Activated naive CD8-positive, alpha-beta T cell treated with anti-CD3 and anti-CD28 coated beads, Interleukin-2, amount 50 U/mL, for 16 hours (primary cell): Measurements from ENCODE around the gene RBM19.
"Not testable (repeated sequence)": the region's sequence is repeated elsewhere in the genome, so short reads cannot be mapped to it uniquely, and the experiment has no call there.

Experiments
- DNase-seq: peaks from one replicate; pipeline ENCODE4 v3.0.0-alpha.2; 2020; ENCODE audit warnings: low read depth, low spot score

Gene RBM19

DNA sequence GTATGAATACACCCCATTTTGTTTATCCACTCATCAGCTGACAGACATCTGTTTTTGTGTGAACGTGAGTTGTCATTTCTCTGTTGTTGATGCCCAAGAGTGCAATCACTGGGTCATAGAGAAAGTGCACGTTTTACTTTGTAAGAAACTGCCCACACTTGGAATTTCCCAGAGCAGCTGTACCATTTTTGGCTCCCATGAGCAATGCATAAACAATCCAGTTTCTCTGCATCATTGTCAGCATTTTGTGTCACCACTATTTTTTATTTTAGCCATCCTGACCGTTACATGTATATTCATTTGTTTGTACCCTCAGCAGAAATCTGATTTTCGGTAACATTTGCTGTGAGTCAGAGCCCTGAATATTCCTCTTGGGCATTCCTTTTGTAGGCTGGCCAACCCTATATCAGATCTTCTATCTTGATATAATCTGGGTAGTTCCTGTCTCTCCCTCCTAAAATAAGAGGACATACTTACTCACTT, 62.7 kb downstream of the RBM19 start:
- no peak for DNase-seq

GRCh38 chr12:113901319-113901718, 64.8 kb downstream of the RBM19 start:
- not testable (repeated sequence) for DNase-seq

DNA sequence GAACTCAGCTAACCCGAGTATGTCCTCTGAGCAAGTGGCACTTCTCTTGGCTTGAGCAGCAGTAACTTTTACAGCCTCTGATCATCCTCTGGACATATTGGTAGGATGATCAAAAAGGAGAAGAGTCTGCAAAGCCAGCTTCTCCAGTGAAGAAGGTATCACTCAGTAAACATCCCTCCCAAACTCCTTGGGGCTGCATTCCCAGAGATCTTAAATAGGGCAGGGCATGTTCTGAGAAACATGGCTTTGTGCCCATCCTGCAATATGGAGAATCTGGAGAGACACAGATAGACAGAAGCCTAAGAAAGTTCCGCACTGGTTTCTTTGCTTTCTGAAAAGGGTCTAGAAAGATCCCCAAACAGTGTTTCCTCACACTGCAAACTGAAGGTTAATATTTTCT, 65.4 kb downstream of the RBM19 start:
- no peak for DNase-seq

DNA sequence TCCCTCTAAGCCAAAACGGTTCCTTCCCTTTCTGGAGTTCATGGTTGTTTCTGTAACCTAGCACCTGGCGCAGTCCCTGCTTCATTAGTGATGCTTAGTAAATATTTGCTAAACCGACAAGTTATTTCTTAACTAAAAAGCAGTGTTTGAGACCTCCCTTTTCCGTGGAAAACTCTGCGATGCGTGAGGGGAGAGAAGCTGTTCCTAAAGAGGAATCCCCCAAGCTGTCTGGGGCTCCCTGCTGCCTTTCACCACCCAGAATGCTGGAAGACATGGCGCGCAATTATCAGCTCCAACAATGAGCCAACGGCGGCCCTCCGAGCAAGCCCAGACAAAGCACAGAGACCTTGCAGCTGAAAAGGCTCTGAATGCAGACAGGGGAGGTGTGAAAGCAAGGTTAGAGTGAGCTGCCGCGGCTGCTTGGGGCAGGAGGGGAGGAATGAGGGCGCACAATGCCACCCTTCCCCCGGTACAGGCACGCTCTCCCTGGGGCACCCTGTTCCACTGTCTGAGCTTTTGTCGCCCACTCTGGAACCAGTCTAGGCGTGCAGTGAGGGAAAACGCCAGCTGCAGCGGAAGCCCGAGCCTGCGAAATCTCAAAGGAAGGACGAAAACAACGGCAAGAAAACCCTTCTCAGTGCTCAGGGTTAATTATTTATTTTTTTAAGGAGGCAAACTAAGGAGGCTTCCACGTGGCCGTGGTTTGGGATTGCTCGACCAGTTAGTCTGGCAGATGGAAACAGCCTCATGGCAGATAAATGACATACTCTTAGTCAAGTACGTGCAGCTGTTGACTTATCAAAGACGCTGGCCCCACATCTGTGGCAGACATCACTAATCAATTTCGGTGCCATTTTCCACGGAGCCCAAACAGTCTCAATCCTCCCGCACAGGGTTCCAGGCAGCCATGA, 66.3 kb downstream of the RBM19 start:
- no peak for DNase-seq

DNA sequence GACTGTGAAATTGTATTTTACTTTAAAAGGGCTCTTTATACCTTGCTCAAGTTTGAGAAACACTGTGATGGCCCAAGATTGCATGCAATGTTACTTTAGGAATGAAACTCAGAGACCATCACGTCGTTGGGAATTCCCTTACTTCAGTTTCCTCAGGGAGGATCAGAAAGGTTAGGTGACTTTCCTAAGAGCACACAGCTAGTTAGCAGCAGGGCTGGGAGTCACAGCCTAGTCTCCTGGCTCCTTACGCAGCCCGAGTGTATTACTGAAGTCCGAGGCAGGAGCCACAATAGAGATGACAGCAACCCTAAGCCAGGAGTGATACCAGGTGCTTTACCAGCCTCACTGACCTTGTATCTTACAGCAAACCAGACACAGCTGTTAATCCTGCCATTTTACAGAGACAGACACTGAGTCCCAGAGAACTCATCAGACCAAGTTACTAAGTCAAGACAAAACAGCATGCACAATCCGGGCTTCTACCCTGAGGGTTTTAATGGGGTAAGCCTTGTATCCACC, 67.0 kb downstream of the RBM19 start:
- no peak for DNase-seq

DNA sequence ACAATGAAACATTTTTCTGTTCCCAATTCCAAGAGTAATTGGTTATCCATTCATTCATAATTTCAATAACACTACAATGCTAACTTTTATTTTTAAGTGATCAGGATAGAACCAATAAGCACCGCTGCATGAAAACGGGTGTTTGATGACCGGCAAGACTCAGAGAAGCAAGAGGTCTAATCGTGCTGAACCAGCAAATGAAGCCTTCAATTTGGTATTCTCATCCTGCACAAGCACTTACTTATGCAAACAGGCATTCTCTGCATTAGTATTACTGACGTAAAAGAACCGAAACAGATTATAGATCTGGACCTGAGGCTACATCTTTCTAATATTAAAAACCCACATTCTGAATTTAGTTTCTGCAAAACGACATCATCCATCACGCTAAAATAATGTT, 67.7 kb downstream of the RBM19 start:
- DNase-seq, result no peak

DNA sequence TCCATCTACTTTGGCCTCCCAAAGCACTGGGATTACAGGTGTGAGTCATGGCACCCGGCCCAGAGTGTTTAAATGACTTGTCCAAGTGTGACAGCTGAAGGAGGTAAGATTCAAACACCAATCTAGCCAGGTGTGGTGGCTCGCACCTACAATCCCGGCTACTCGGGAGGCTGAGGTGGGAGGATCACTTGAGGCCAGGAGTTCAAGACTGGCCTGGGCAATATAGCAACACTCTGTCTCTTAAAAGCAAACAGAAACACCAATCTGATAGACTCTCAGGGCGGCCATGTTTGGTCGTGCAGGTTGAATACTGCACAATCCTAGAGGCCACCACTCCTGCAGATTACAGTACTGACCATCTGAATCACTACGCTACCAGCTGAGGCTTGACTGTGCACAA, 68.7 kb downstream of the RBM19 start:
- no peak for DNase-seq

GRCh38 chr12:113896841-113897240, 69.3 kb downstream of the RBM19 start:
- no peak for DNase-seq

- no peak for DNase-seq
These were observed 69.9 kb downstream of the RBM19 start for GRCh38 chr12:113896194-113896593.

DNA sequence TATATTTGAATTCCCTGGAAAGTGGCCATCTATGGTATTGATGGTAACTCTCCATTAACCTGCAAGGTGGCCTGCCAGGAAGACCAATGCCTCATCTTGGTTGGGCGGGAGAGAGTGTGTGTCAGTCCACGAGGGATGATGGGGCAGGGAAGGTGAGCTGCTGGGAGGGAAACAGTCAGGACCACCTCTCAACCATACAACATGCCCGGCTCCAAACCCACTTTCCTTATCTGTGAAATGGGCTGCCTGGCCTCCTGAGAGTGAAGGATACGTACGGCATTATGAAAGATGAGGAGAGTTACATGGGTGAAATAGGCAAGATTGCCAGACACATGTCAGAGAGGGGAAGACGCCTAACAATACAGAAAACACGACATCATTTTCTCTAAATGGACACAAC, 70.9 kb downstream of the RBM19 start:
- DNase-seq, result no peak

GRCh38 chr12:113894697-113895096, 71.4 kb downstream of the RBM19 start:
- no peak for DNase-seq

GRCh38 chr12:113893221-113893620, 72.9 kb downstream of the RBM19 start:
- DNase-seq, result no peak

- DNase-seq, result no peak
These were observed 73.6 kb downstream of the RBM19 start for GRCh38 chr12:113892556-113892955.

GRCh38 chr12:113891739-113892520, 74.2 kb downstream of the RBM19 start:
- no peak for DNase-seq

DNA sequence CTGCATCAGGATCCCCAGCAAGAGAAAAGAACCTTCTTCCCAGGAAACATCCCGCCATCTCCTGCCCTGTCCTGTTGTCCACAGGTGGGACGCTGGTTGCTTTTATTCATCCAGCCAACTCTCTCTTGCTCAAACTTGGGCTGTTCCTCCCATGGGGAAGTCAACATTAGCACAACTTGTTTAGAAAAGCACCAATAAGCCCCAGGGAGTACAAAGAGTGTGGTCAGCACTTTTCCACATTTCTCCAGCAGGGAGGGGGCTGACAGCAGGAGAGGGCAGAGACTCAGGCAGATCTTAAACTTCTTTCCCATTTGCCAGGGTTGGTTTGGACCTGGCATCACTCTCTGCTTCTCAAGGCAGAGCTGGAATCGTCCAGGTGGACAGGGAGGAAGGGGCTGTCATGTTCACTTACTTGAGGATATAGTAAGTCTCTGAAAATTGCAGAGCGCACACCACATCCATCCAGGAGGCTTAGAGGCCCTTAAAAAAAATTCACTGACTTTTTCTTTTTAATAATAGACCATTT, 74.9 kb downstream of the RBM19 start:
- DNase-seq, result no peak

GRCh38 chr12:113889891-113890581, 76.1 kb downstream of the RBM19 start:
- DNase-seq, result no peak

DNA sequence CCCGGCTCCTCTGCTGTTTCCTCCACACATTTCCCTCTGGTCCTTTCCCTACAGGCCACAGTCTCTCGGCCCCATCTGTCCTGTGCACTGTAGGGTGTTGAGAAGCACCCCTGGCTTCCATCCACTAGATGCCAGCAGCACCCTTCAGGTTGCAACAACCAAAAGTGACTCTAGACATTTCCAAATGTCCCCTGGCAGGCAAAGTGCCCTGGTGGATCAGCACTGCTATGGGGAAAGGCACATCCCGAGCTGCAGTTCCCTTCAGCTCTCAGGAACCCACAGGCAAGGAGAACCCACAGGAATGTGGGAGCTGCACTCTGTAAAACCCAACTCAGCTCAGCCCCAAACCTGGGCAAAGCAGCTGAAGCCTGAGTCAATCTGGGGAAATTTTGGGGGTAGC, 77.0 kb downstream of the RBM19 start:
- DNase-seq, result no peak

DNA sequence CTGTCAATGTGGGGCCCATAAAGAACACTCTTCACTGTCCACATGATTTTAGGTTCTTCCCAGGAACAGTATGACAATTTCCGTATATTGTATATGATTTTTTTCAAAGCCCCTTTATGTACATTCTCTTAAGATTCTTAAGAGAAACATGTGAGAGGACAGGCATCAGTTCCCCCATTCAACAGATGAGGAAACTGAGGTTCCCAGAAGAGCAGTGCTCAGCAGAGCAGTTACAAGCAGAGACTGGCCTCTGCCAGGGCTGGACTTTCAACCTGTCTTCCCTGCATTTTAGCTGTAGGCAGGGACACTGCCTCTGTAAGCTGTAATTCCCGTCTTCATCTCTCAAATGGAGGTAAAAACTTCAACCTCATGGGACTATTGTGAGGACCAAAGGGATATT, 77.7 kb downstream of the RBM19 start:
- DNase-seq, result no peak

DNA sequence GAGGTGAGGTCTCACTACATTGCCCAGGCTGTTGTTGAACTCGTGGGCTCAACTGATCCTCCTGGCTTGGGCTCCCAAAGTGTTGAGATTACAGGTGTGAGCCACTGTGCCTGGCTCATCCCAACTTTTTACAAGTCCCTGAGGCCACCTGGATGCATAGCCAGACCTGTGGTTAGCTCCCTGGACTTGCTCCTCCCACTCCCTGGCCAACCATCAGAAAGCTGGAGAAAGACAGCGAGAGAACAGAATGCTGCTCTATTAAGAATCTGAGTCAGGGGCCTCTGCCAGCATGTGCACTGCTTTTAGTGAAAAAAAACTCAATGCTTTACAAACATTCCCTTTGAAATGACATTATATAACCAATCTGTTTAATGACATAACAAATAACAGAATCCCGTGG, 78.2 kb downstream of the RBM19 start:
- no peak for DNase-seq

DNA sequence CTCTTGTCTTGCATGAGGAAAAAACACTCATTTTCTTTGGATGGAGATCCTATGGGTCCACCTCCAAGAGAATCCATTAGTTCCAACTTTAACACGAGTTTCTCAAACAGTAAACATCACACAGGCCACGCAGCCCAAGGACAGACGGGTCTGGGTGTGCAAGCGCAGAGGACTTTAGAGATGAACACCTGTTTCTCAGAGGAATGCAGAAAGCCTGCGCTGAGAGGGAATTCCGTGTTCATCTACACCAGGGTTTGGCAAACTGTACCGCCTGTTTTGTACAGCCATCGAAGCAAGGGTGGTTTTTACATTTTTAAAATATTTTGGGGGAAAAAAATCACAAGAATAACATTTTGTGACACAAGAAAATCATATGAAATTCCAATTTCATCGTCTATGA, 79.4 kb downstream of the RBM19 start:
- no peak for DNase-seq

- DNase-seq, result no peak
These were observed 81.7 kb downstream of the RBM19 start for GRCh38 chr12:113884392-113884791.

DNA sequence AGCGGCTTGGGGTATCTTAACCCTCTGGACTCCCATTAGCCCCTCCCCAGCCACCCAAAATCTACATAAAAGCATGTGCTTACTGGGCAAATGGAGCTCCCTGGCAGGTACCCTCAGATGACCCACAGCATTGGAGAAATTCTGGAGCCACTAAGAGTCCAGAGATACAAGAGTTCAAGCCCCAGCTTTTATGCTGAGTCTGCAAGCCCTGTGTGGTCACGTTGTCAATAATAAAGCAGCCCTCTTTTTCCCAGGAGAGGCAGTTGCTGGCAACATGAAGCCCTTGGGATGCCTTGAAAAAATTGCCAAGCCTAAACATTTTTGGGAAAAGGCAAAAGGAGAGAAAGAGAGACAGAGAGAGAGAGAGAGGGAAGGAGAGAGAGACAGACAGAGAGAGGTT, 83.4 kb downstream of the RBM19 start:
- no peak for DNase-seq
